Neutrophil (primary cell): ENCODE results near the gene EVC.

ENCODE experiments used
- H3K27ac ChIP-seq: fragments of 200-600 bp; sonication (generic); 2 replicates; pipeline ENCODE4 v1.5.1; 2016; ENCODE audit warnings: mild to moderate bottlenecking, moderate library complexity
- H3K27me3 ChIP-seq: fragments of 200-600 bp; sonication (generic); 2 replicates; pipeline ENCODE4 v1.6.0; 2016; ENCODE audit warnings: mild to moderate bottlenecking
- H3K36me3 ChIP-seq: fragments of 200-600 bp; sonication (generic); 2 replicates; pipeline ENCODE4 v1.5.1; 2017
- H3K4me1 ChIP-seq, 2 experiments: fragments of 200-600 bp in 1 of 2; sonication (generic) in 1 of 2; 1 replicate in 1 of 2; 2 replicates in 1 of 2; pipeline versions ENCODE4 v1.5.1 to v1.6.1; 2013 to 2016; ENCODE audit warnings: low read depth in 1 of 2, low read length in 1 of 2, mild to moderate bottlenecking in 1 of 2, moderate library complexity in 1 of 2; ENCODE audit not compliant: control insufficient read depth in 1 of 2, insufficient read depth in 1 of 2
- H3K4me3 ChIP-seq, 2 experiments: fragments of 200-600 bp in 1 of 2; sonication (generic) in 1 of 2; 1 replicate in 1 of 2; 2 replicates in 1 of 2; pipeline ENCODE4 v1.5.1; 2013 to 2016; ENCODE audit warnings: low read depth in 1 of 2, low read length in 1 of 2, mild to moderate bottlenecking in 1 of 2, moderate library complexity in 1 of 2
- H3K9me3 ChIP-seq: fragments of 200-600 bp; sonication (generic); 2 replicates; pipeline ENCODE4 v1.5.1; 2016
- CTCF ChIP-seq: fragments of 200-600 bp; sonication (generic); IDR thresholded peaks from 2 replicates; pipeline ENCODE4 v1.5.1; 2016; ENCODE audit warnings: antibody characterized with exemption

EVC gene

GRCh38 chr4:5785806-5786680 lies 75.0 kb downstream of the EVC start:
- Histone ChIP-seq H3K4me1 (no peaks in the 10 kb centered on the region), H3K9me3 (no peaks in the 10 kb centered on the region), H3K27ac (no peak overlapping the region), H3K36me3 (no peaks in the 10 kb centered on the region), H3K4me3 (no peak overlapping the region), H3K27me3 (no peaks in the 10 kb centered on the region)
- TF ChIP-seq CTCF, result no peak

- H3K27ac ChIP-seq, result no peak overlapping the region
- no peaks in the 10 kb centered on the region for H3K4me1 ChIP-seq
- no peaks in the 10 kb centered on the region for H3K36me3 ChIP-seq
- no peak overlapping the region for H3K4me3 ChIP-seq
- TF ChIP-seq CTCF, result no peak
- H3K9me3 ChIP-seq, result no peaks in the 10 kb centered on the region
- no peaks in the 10 kb centered on the region for H3K27me3 ChIP-seq
Measured at GRCh38 chr4:5787311-5787710, 76.3 kb downstream of the EVC start.

- Histone ChIP-seq H3K4me3 (no peak overlapping the region), H3K27me3 (no peaks in the 10 kb centered on the region), H3K9me3 (no peaks in the 10 kb centered on the region), H3K36me3 (no peaks in the 10 kb centered on the region), H3K4me1 (no peaks in the 10 kb centered on the region), H3K27ac (no peak overlapping the region)
- TF ChIP-seq CTCF, result no peak
Measured at GRCh38 chr4:5788144-5788543, 77.1 kb downstream of the EVC start.

- no peaks in the 10 kb centered on the region for H3K27me3 ChIP-seq
- no peak for TF ChIP-seq CTCF
- H3K27ac ChIP-seq, result no peak overlapping the region
- H3K9me3 ChIP-seq, result no peaks in the 10 kb centered on the region
- no peaks in the 10 kb centered on the region for H3K36me3 ChIP-seq
- H3K4me3 ChIP-seq, result no peak overlapping the region
- H3K4me1 ChIP-seq, result no peaks in the 10 kb centered on the region
Measured at GRCh38 chr4:5789141-5789540, 78.1 kb downstream of the EVC start.

GRCh38 chr4:5790546-5790857 lies 79.5 kb downstream of the EVC start:
- no peak overlapping the region for H3K27ac ChIP-seq
- H3K36me3 ChIP-seq, result no peaks in the 10 kb centered on the region
- no peaks in the 10 kb centered on the region for H3K27me3 ChIP-seq
- no peaks in the 10 kb centered on the region for H3K9me3 ChIP-seq
- no peak for TF ChIP-seq CTCF
- H3K4me1 ChIP-seq, result no peaks in the 10 kb centered on the region
- H3K4me3 ChIP-seq, result no peak overlapping the region
